ENCODE measurements around the gene GOLT1B.
A peak's percentile ranks its signal among the peaks of the same experiment; 100 is the strongest.

Gene GOLT1B

DNA sequence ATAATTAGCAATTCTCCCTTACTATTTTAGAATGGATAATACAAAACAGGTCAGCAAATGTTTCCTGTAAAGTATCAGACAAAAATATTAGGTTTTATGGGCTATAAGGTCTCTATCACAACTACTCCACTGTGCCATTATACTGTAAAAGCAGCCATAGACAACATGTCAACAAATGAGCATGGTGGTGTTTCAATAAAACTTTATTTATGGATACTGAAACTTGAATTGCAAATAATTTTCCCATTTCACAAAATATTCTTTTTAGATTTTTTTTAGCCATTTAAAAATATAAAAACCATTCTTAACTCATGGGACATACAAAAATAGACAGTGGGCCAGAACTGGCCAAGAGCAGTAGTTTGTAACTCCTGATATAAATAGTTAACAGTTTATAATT, 15.6 kb upstream of the GOLT1B start:
- no peaks in the 10 kb centered on the region for H3K9me3 ChIP-seq (ENCODE audit: control insufficient read depth in 1 of 2, low read length in 2 of 2)
- peaks cover 29 to 51% of the 10 kb centered on the region in 2 donors for H3K36me3 ChIP-seq (ENCODE audit: control insufficient read depth in 1 of 2, insufficient read depth in 2 of 2, low read length in 2 of 2)
- no peak overlapping the region for H3K4me3 ChIP-seq (ENCODE audit: low read depth in 1 of 2, low read length in 2 of 2)
- no peak overlapping the region for H3K27ac ChIP-seq (ENCODE audit: low read length)
- no peaks in the 10 kb centered on the region for H3K4me1 ChIP-seq (ENCODE audit: control insufficient read depth in 1 of 2, insufficient read depth in 2 of 2, low read length in 2 of 2)
- H3K27me3 ChIP-seq (ENCODE audit: low read depth, low read length): no peaks in the 10 kb centered on the region

DNA sequence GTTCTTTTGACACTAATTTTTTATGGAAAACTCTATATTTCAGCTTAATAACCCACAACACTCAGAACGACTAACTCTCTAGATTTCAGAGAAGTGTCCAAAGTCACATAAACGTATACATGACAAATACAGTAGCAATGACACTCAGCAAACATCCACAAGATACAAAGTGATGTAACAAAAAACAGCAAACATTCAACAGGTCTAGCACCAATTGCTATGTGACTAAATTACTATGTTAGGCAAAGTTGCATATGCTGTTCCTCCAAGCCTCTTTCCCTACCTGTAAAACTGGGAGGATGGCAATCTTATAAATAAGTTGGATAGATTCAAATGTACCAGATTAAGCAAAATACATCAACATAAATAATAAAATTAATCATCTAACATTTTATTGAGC, 1.8 kb upstream of the GOLT1B start:
- Histone ChIP-seq H3K27ac (ENCODE audit: low read length) (no peak overlapping the region), H3K27me3 (ENCODE audit: low read depth, low read length) (no peaks in the 10 kb centered on the region), H3K9me3 (ENCODE audit: control insufficient read depth in 1 of 2, low read length in 2 of 2) (no peaks in the 10 kb centered on the region), H3K4me1 (ENCODE audit: control insufficient read depth in 1 of 2, insufficient read depth in 2 of 2, low read length in 2 of 2) (peaks cover 25 to 38% of the 10 kb centered on the region in 2 donors), H3K4me3 (ENCODE audit: low read depth in 1 of 2, low read length in 2 of 2) (peak overlapping the region in 1 of 2 donors; percentile 93), H3K36me3 (ENCODE audit: control insufficient read depth in 1 of 2, insufficient read depth in 2 of 2, low read length in 2 of 2) (peaks cover 24 to 42% of the 10 kb centered on the region in 2 donors)

DNA sequence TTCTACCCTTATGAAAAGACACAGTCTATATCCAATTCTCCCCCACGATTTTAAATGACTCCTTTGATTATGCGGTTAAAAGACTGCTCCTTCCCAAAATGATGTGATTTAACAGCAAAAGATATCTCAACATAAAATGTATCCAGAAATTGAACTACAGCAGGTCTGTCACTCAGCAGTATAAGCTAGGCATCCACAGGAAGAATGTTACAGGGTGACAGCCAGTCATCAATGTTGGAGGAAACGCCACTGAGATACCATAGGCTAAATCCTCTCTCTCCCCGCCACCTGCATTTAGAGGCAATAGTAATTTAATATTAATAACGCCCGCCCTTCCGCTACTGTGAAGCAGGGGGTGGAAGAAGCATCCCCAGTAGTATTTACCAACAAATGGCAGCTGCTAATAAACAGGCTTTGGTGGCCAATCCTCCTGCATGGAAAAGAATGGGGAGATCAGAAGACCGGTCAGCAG, 767 bp upstream of the GOLT1B start:
- Histone ChIP-seq H3K27me3 (ENCODE audit: low read depth, low read length) (no peaks in the 10 kb centered on the region), H3K36me3 (ENCODE audit: control insufficient read depth in 1 of 2, insufficient read depth in 2 of 2, low read length in 2 of 2) (peaks cover 19 to 32% of the 10 kb centered on the region in 2 donors), H3K9me3 (ENCODE audit: control insufficient read depth in 1 of 2, low read length in 2 of 2) (no peaks in the 10 kb centered on the region), H3K27ac (ENCODE audit: low read length) (peak overlapping the region; percentile 94), H3K4me3 (ENCODE audit: low read depth in 1 of 2, low read length in 2 of 2) (peak overlapping the region; percentile 91 to 93), H3K4me1 (ENCODE audit: control insufficient read depth in 1 of 2, insufficient read depth in 2 of 2, low read length in 2 of 2) (peaks cover 25 to 38% of the 10 kb centered on the region in 2 donors)

DNA sequence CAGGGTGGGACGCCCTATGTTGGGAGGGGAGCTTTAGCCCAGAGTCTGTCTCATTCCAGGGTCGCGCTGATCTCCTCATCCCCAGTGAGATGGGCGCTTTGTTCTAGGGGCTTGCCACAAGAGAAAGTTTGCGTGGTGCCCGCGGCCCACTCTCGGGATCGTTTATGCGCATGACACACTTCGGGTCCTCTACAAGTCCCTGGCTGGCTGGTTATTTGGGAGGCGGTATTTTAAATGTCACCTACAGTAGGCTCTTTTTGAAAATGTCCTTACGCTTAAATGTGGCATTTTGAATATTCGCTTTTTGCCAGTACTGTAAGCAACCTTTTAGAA, 541 bp downstream of the GOLT1B start:
- H3K9me3 ChIP-seq (ENCODE audit: control insufficient read depth in 1 of 2, low read length in 2 of 2): no peaks in the 10 kb centered on the region
- H3K27ac ChIP-seq (ENCODE audit: low read length): peak overlapping the region; percentile 94
- H3K36me3 ChIP-seq (ENCODE audit: control insufficient read depth in 1 of 2, insufficient read depth in 2 of 2, low read length in 2 of 2): peaks cover 6 to 19% of the 10 kb centered on the region in 2 donors
- peaks cover 25 to 38% of the 10 kb centered on the region in 2 donors for H3K4me1 ChIP-seq (ENCODE audit: control insufficient read depth in 1 of 2, insufficient read depth in 2 of 2, low read length in 2 of 2)
- H3K27me3 ChIP-seq (ENCODE audit: low read depth, low read length): no peaks in the 10 kb centered on the region
- H3K4me3 ChIP-seq (ENCODE audit: low read depth in 1 of 2, low read length in 2 of 2): peak overlapping the region; percentile 91 to 93

GRCh38 chr12:21502872-21503271, 1.3 kb downstream of the GOLT1B start:
- Histone ChIP-seq H3K9me3 (ENCODE audit: control insufficient read depth in 1 of 2, low read length in 2 of 2) (no peaks in the 10 kb centered on the region), H3K36me3 (ENCODE audit: control insufficient read depth in 1 of 2, insufficient read depth in 2 of 2, low read length in 2 of 2) (peaks cover 4 to 11% of the 10 kb centered on the region in 2 donors), H3K27me3 (ENCODE audit: low read depth, low read length) (no peaks in the 10 kb centered on the region), H3K4me3 (ENCODE audit: low read depth in 1 of 2, low read length in 2 of 2) (peak overlapping the region; percentile 91 to 93), H3K27ac (ENCODE audit: low read length) (no peak overlapping the region), H3K4me1 (ENCODE audit: control insufficient read depth in 1 of 2, insufficient read depth in 2 of 2, low read length in 2 of 2) (peaks cover 25 to 42% of the 10 kb centered on the region in 2 donors)

- peaks cover 3 to 11% of the 10 kb centered on the region in 2 donors for H3K36me3 ChIP-seq (ENCODE audit: control insufficient read depth in 1 of 2, insufficient read depth in 2 of 2, low read length in 2 of 2)
- H3K9me3 ChIP-seq (ENCODE audit: control insufficient read depth in 1 of 2, low read length in 2 of 2): no peaks in the 10 kb centered on the region
- H3K27me3 ChIP-seq (ENCODE audit: low read depth, low read length): no peaks in the 10 kb centered on the region
- peaks cover 16 to 23% of the 10 kb centered on the region in 2 donors for H3K4me1 ChIP-seq (ENCODE audit: control insufficient read depth in 1 of 2, insufficient read depth in 2 of 2, low read length in 2 of 2)
- no peak overlapping the region for H3K27ac ChIP-seq (ENCODE audit: low read length)
- H3K4me3 ChIP-seq (ENCODE audit: low read depth in 1 of 2, low read length in 2 of 2): no peak overlapping the region
Observed at GRCh38 chr12:21505888-21506287, 4.3 kb downstream of the GOLT1B start.

GRCh38 chr12:21507849-21508248, 6.3 kb downstream of the GOLT1B start:
- Histone ChIP-seq H3K27ac (ENCODE audit: low read length) (no peak overlapping the region), H3K27me3 (ENCODE audit: low read depth, low read length) (no peaks in the 10 kb centered on the region), H3K4me1 (ENCODE audit: control insufficient read depth in 1 of 2, insufficient read depth in 2 of 2, low read length in 2 of 2) (peaks cover 16 to 18% of the 10 kb centered on the region in 2 donors), H3K36me3 (ENCODE audit: control insufficient read depth in 1 of 2, insufficient read depth in 2 of 2, low read length in 2 of 2) (peaks cover 8 to 12% of the 10 kb centered on the region in 2 donors), H3K9me3 (ENCODE audit: control insufficient read depth in 1 of 2, low read length in 2 of 2) (no peaks in the 10 kb centered on the region), H3K4me3 (ENCODE audit: low read depth in 1 of 2, low read length in 2 of 2) (no peak overlapping the region)

GRCh38 chr12:21509768-21510167, 8.2 kb downstream of the GOLT1B start:
- H3K4me3 ChIP-seq (ENCODE audit: low read depth in 1 of 2, low read length in 2 of 2): no peak overlapping the region
- H3K27me3 ChIP-seq (ENCODE audit: low read depth, low read length): no peaks in the 10 kb centered on the region
- H3K36me3 ChIP-seq (ENCODE audit: control insufficient read depth in 1 of 2, insufficient read depth in 2 of 2, low read length in 2 of 2): peaks cover 18 to 21% of the 10 kb centered on the region in 2 donors
- no peak overlapping the region for H3K27ac ChIP-seq (ENCODE audit: low read length)
- peaks cover 0 to 4% of the 10 kb centered on the region in 2 donors for H3K4me1 ChIP-seq (ENCODE audit: control insufficient read depth in 1 of 2, insufficient read depth in 2 of 2, low read length in 2 of 2)
- no peaks in the 10 kb centered on the region for H3K9me3 ChIP-seq (ENCODE audit: control insufficient read depth in 1 of 2, low read length in 2 of 2)

DNA sequence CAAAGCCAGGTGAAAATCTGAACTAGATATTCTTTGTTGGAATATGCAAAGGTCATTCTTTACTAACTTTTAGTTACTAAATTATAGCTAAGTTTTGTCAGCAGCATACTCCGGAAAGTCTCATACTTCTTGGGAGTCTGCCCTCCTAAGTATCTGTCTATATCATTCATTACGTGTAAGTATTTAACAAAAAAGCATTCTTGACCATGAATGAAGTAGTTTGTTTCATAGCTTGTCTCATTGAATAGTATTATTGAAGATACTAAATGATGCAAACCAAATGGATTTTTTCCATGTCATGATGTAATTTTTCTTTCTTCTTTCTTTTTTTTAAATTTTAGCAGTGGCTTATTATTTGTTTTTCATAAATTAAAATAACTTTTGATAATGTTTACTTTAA, 14.7 kb downstream of the GOLT1B start:
- H3K36me3 ChIP-seq (ENCODE audit: control insufficient read depth in 1 of 2, insufficient read depth in 2 of 2, low read length in 2 of 2): peaks cover 19 to 30% of the 10 kb centered on the region in 2 donors
- no peak overlapping the region for H3K4me3 ChIP-seq (ENCODE audit: low read depth in 1 of 2, low read length in 2 of 2)
- no peaks in the 10 kb centered on the region for H3K9me3 ChIP-seq (ENCODE audit: control insufficient read depth in 1 of 2, low read length in 2 of 2)
- no peaks in the 10 kb centered on the region for H3K27me3 ChIP-seq (ENCODE audit: low read depth, low read length)
- H3K4me1 ChIP-seq (ENCODE audit: control insufficient read depth in 1 of 2, insufficient read depth in 2 of 2, low read length in 2 of 2): no peaks in the 10 kb centered on the region
- H3K27ac ChIP-seq (ENCODE audit: low read length): no peak overlapping the region

DNA sequence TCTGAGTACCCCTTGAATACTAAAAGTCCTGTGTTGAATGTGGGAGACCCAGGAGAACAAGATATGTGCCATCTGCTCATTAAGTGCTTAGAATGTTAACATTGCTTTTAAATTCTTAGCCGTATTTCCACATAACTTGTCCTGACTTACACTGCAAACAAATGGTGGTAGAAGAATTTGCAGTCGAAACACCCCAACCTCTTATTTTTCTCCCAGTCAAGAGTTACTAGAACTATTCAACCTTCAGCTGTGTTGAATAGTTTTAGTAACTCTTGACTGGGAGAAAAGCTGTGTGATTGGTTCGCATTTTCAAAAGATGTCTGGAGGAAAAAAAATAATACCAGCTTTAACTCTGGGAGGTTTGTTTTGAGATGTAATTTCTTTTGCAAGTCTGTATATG, 16.9 kb downstream of the GOLT1B start:
- no peaks in the 10 kb centered on the region for H3K9me3 ChIP-seq (ENCODE audit: control insufficient read depth in 1 of 2, low read length in 2 of 2)
- H3K4me1 ChIP-seq (ENCODE audit: control insufficient read depth in 1 of 2, insufficient read depth in 2 of 2, low read length in 2 of 2): no peaks in the 10 kb centered on the region
- no peak overlapping the region for H3K27ac ChIP-seq (ENCODE audit: low read length)
- H3K27me3 ChIP-seq (ENCODE audit: low read depth, low read length): no peaks in the 10 kb centered on the region
- no peak overlapping the region for H3K4me3 ChIP-seq (ENCODE audit: low read depth in 1 of 2, low read length in 2 of 2)
- peaks cover 19 to 20% of the 10 kb centered on the region in 2 donors for H3K36me3 ChIP-seq (ENCODE audit: control insufficient read depth in 1 of 2, insufficient read depth in 2 of 2, low read length in 2 of 2)

- H3K27me3 ChIP-seq (ENCODE audit: low read depth, low read length): no peaks in the 10 kb centered on the region
- H3K4me3 ChIP-seq (ENCODE audit: low read depth in 1 of 2, low read length in 2 of 2): no peak overlapping the region
- H3K27ac ChIP-seq (ENCODE audit: low read length): no peak overlapping the region
- H3K9me3 ChIP-seq (ENCODE audit: control insufficient read depth in 1 of 2, low read length in 2 of 2): no peaks in the 10 kb centered on the region
- H3K36me3 ChIP-seq (ENCODE audit: control insufficient read depth in 1 of 2, insufficient read depth in 2 of 2, low read length in 2 of 2): peaks cover 2 to 3% of the 10 kb centered on the region in 2 donors
- no peaks in the 10 kb centered on the region for H3K4me1 ChIP-seq (ENCODE audit: control insufficient read depth in 1 of 2, insufficient read depth in 2 of 2, low read length in 2 of 2)
Observed at GRCh38 chr12:21521541-21521940, 20.0 kb downstream of the GOLT1B start.

- H3K27ac ChIP-seq (ENCODE audit: low read length): no peak overlapping the region
- no peaks in the 10 kb centered on the region for H3K27me3 ChIP-seq (ENCODE audit: low read depth, low read length)
- peaks cover 0 to 5% of the 10 kb centered on the region in 2 donors for H3K4me1 ChIP-seq (ENCODE audit: control insufficient read depth in 1 of 2, insufficient read depth in 2 of 2, low read length in 2 of 2)
- no peaks in the 10 kb centered on the region for H3K36me3 ChIP-seq (ENCODE audit: control insufficient read depth in 1 of 2, insufficient read depth in 2 of 2, low read length in 2 of 2)
- no peaks in the 10 kb centered on the region for H3K9me3 ChIP-seq (ENCODE audit: control insufficient read depth in 1 of 2, low read length in 2 of 2)
- H3K4me3 ChIP-seq (ENCODE audit: low read depth in 1 of 2, low read length in 2 of 2): no peak overlapping the region
Observed at GRCh38 chr12:21523148-21523547, 21.6 kb downstream of the GOLT1B start.
